GM12891 (cell line): ENCODE measurements around the gene PPP1R14C.

ENCODE experiments used
- PAX5 ChIP-seq: IDR thresholded peaks from 2 replicates; pipeline ENCODE4 v1.6.1; 2011; ENCODE audit warnings: low read length, moderate library complexity, mild to moderate bottlenecking; ENCODE audit not compliant: insufficient read depth, severe bottlenecking
- POLR2A ChIP-seq: IDR thresholded peaks from 2 replicates; pipeline ENCODE4 v1.6.1; 2011; ENCODE audit warnings: low read depth, low read length, control low read depth
- POLR2AphosphoS5 ChIP-seq: IDR thresholded peaks from 2 replicates; pipeline ENCODE4 v1.6.1; 2011; ENCODE audit warnings: low read depth, low read length, control low read depth
- POU2F2 ChIP-seq: IDR thresholded peaks from 2 replicates; pipeline ENCODE4 v1.6.1; 2011; ENCODE audit warnings: low read depth, mild to moderate bottlenecking, control low read depth, low read length, moderate library complexity
- SPI1 ChIP-seq: IDR thresholded peaks from 2 replicates; pipeline ENCODE4 v1.6.1; 2011; ENCODE audit warnings: low read depth, low read length, control low read depth
- TAF1 ChIP-seq: IDR thresholded peaks from 2 replicates; pipeline ENCODE4 v1.6.1; 2011; ENCODE audit warnings: low read depth, low read length, control low read depth

- no peak for TF ChIP-seq POLR2AphosphoS5
- no peak for TF ChIP-seq POLR2A
- TF ChIP-seq TAF1, result no peak
- no peak for TF ChIP-seq PAX5
- TF ChIP-seq SPI1, result no peak
- no peak for TF ChIP-seq POU2F2
These were observed 24.6 kb downstream of the PPP1R14C start for GRCh38 chr6:150167479-150167873.
